ENCODE results near the gene PPTC7. TPM values are rescaled to one million over a fixed set of nuclear protein-coding genes. Genes with fewer than 3 reads are reported as not detected.

Gene PPTC7
- total and polyA plus RNA-seq, 2 of the 13 experiments (the other 11 are each of a cell fraction or from before 2014, with no cell fraction given): 4.8 to 12.3 TPM

DNA sequence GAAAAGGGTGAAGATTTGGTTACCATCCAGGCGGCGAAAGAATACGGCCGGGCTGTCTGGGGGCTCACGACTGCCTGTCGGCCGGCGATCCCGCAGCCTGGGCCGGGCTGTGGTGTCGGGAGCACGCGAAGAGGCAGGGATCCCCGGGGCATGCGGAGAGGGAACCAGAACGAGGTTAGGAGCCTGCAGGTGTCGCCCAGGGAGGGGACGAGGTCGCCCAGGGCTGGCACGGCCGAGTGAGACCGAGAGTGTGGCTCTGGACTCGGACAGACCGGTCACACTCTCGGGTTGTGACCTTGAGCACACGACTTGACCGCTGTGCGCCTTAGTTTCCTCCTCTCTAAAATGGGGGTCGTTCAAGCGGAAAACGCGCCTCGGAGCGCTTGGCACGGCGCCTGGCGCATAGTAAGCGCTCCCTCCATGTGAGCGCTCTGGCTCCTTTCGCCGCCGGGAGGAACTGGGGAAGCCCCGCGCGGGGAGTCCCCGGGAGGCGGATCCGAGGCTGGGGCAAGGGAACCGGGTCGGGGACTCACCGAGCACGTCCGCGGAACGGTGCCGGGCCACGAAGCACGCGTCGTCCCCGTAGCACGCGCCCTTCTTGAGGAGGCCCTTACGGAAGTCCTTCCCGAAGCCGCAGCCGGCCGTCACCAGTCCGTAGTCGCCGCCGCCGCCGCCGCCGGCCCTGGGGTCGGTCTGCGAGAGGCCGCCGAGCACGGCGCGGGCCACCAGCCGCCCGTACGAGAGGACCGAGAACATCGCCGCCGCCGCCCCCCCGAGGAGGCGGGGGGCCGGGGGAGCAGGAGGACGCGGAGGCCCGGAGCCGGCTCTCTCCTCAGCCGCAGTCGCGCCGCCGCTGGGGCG lies 612 bp downstream of the PPTC7 start (continued):
- TF ChIP-seq, protein P1, sequence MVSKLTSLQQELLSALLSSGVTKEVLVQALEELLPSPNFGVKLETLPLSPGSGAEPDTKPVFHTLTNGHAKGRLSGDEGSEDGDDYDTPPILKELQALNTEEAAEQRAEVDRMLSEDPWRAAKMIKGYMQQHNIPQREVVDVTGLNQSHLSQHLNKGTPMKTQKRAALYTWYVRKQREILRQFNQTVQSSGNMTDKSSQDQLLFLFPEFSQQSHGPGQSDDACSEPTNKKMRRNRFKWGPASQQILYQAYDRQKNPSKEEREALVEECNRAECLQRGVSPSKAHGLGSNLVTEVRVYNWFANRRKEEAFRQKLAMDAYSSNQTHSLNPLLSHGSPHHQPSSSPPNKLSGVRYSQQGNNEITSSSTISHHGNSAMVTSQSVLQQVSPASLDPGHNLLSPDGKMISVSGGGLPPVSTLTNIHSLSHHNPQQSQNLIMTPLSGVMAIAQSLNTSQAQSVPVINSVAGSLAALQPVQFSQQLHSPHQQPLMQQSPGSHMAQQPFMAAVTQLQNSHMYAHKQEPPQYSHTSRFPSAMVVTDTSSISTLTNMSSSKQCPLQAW (CRISPR knock-in tag; IDR thresholded peaks at IDR 0.05): 0 out of 2 replicates have a peak, but pooled peaks have one; percentile 22
- TF ChIP-seq PITX1 (CRISPR knock-in tag; IDR thresholded peaks at IDR 0.05) (no peak), ZNF326 (CRISPR knock-in tag; IDR thresholded peaks at IDR 0.05; ENCODE audit: borderline replicate concordance) (no peak), SMAD3 (CRISPR knock-in tag; IDR thresholded peaks at IDR 0.05) (no peak), PAWR (CRISPR knock-in tag; IDR thresholded peaks at IDR 0.05; ENCODE audit: borderline replicate concordance) (no peak), TBP (CRISPR knock-in tag; IDR thresholded peaks at IDR 0.05) (no peak), POGZ (CRISPR knock-in tag; IDR thresholded peaks at IDR 0.05) (no peak), ZNF501 (CRISPR knock-in tag; IDR thresholded peaks at IDR 0.05) (peak; percentile 44), RFX3 (CRISPR knock-in tag; IDR thresholded peaks at IDR 0.05) (no peak), ZNF644 (CRISPR knock-in tag; IDR thresholded peaks at IDR 0.05; ENCODE audit: low read depth) (no peak), NRL (CRISPR knock-in tag; IDR thresholded peaks at IDR 0.05; ENCODE audit: borderline replicate concordance) (peak; percentile 54; the same call in 1 of the 2 replicates), CC2D1A (CRISPR knock-in tag; IDR thresholded peaks at IDR 0.05) (no peak), ZNF510 (CRISPR knock-in tag; IDR thresholded peaks at IDR 0.05; ENCODE audit: low read depth) (no peak), U2AF1 (optimal IDR thresholded peaks at IDR 0.05; ENCODE audit: low read depth, low read length) (no peak), TSC22D2 (CRISPR knock-in tag; IDR thresholded peaks at IDR 0.05; ENCODE audit: borderline replicate concordance) (no peak), ZMYM4 (CRISPR knock-in tag; IDR thresholded peaks at IDR 0.05) (peak; percentile 39; the same call in 1 of the 2 replicates), RBFOX2 (IDR thresholded peaks at IDR 0.05; ENCODE audit: low read depth, low read length) (peak; percentile 72), ZBTB37 (CRISPR knock-in tag; IDR thresholded peaks at IDR 0.05) (no peak), RXRA (CRISPR knock-in tag; IDR thresholded peaks at IDR 0.05) (0 out of 2 replicates have a peak, but pooled peaks have one; percentile 24)
- TF ChIP-seq, protein P2, sequence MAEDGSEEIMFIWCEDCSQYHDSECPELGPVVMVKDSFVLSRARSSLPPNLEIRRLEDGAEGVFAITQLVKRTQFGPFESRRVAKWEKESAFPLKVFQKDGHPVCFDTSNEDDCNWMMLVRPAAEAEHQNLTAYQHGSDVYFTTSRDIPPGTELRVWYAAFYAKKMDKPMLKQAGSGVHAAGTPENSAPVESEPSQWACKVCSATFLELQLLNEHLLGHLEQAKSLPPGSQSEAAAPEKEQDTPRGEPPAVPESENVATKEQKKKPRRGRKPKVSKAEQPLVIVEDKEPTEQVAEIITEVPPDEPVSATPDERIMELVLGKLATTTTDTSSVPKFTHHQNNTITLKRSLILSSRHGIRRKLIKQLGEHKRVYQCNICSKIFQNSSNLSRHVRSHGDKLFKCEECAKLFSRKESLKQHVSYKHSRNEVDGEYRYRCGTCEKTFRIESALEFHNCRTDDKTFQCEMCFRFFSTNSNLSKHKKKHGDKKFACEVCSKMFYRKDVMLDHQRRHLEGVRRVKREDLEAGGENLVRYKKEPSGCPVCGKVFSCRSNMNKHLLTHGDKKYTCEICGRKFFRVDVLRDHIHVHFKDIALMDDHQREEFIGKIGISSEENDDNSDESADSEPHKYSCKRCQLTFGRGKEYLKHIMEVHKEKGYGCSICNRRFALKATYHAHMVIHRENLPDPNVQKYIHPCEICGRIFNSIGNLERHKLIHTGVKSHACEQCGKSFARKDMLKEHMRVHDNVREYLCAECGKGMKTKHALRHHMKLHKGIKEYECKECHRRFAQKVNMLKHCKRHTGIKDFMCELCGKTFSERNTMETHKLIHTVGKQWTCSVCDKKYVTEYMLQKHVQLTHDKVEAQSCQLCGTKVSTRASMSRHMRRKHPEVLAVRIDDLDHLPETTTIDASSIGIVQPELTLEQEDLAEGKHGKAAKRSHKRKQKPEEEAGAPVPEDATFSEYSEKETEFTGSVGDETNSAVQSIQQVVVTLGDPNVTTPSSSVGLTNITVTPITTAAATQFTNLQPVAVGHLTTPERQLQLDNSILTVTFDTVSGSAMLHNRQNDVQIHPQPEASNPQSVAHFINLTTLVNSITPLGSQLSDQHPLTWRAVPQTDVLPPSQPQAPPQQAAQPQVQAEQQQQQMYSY (CRISPR knock-in tag; IDR thresholded peaks at IDR 0.05): no peak
- TF ChIP-seq, protein P3, sequence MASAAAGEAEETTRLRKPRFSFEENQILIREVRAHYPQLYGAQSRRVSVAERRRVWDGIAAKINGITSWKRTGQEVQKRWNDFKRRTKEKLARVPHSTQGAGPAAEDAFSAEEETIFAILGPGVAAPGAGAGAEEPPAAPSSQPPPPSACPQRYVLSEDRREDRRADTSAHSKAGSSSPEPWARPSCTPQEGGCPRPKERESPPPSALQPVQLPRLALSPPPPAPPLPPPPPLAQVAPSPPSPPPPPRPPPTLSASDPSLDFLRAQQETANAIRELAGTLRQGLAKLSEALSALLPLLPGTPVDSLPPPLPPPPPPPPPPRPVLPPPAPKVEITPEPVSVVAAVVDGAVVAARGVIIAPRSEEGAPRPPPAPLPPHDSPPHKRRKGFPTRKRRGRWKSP (CRISPR knock-in tag; IDR thresholded peaks at IDR 0.05): no peak; the same call in 1 of the 2 replicates
- TF ChIP-seq, protein P4, sequence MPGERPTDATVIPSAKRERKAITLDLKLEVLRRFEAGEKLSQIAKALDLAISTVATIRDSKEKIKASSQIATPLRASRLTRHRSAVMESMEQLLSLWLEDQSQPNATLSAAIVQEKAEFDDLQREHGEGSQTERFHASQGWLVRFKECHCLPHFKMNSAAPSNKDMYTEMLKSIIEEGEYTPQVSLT (CRISPR knock-in tag; IDR thresholded peaks at IDR 0.05; ENCODE audit: borderline replicate concordance, low read depth): no peak
